ENCODE results near the gene HLA-G.
"Not testable (repeated sequence)": the region's sequence is repeated elsewhere in the genome, so short reads cannot be mapped to it uniquely, and the experiment has no call there.

Gene HLA-G

GRCh38 chr6:29875734-29876133 is 48.1 kb downstream of the HLA-G start:
- DNase-seq: not testable (repeated sequence)

Data from stimulated activated CD8-positive, alpha-beta memory T cell treated with anti-CD3 and anti-CD28 coated beads, Interleukin-4, amount 100 ng/mL, for 48 hours (primary cell).